Loucy (cell line): Measurements from ENCODE around the gene MSANTD3.

Experiments
- EZH2phosphoT487 ChIP-seq: fragments of 200-600 bp; IDR thresholded peaks from 2 replicates; pipeline ENCODE4 v1.6.1; 2018; ENCODE audit warnings: antibody characterized with exemption, mild to moderate bottlenecking, moderate library complexity, borderline replicate concordance
- TF ChIP-seq, protein P1 (sequence below): fragments of 200-600 bp; sonication (generic); conservative IDR thresholded peaks from 2 replicates; pipeline ENCODE4 v1.5.1; 2014; ENCODE audit warnings: mild to moderate bottlenecking, antibody characterized with exemption, low read length

DNA sequence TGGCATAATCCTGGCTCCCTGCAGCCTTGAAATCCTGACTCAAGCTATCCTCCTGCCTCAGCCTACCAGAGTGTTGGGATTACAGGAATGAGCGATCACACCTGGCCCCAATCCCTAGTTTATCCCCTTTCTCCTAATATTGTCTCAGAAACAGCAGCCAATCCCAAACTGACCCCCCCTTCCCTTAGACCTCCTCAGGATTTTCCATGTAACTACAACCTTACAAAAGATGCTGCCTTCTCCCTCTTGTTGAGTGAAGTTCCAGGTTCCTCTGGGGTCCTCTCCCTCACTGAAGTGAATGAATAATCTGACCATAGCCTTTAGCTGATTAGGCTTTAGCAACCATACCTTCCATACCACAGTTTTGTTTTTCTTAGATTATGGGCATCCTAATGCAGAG, 25.9 kb upstream of the MSANTD3 start:
- TF ChIP-seq, protein P1, sequence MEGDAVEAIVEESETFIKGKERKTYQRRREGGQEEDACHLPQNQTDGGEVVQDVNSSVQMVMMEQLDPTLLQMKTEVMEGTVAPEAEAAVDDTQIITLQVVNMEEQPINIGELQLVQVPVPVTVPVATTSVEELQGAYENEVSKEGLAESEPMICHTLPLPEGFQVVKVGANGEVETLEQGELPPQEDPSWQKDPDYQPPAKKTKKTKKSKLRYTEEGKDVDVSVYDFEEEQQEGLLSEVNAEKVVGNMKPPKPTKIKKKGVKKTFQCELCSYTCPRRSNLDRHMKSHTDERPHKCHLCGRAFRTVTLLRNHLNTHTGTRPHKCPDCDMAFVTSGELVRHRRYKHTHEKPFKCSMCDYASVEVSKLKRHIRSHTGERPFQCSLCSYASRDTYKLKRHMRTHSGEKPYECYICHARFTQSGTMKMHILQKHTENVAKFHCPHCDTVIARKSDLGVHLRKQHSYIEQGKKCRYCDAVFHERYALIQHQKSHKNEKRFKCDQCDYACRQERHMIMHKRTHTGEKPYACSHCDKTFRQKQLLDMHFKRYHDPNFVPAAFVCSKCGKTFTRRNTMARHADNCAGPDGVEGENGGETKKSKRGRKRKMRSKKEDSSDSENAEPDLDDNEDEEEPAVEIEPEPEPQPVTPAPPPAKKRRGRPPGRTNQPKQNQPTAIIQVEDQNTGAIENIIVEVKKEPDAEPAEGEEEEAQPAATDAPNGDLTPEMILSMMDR, result no peak
- TF ChIP-seq EZH2phosphoT487, result no peak
